Calu3 (cell line): Measurements from ENCODE around the gene P2RX6. TPM values are rescaled to one million over a fixed set of nuclear protein-coding genes. Genes with fewer than 3 reads are reported as not detected.
"Not testable (repeated sequence)": the region's sequence is repeated elsewhere in the genome, so short reads cannot be mapped to it uniquely, and the experiment has no call there.

Experiments used
- BruUV-seq: library from RNA; stranded (reverse); fragments of 400-500 nt; replicated peaks from 2 replicates; lab custom pipeline; 2021; lab: Mats Ljungman, UMichigan
- CTCF ChIA-PET: fragments of 300-600 bp; sonication (Branson Sonifier 250); formaldehyde crosslinking; loops from one replicate; lab custom pipeline; 2022; ENCODE audit warnings: antibody characterized with exemption; lab: Charles Lee
- DNase-seq: peaks from one replicate; pipeline ENCODE4 v3.0.0; 2022
- H3K27ac Mint-ChIP-seq: one replicate; pipeline ENCODE4 v1.8.0; 2022; ENCODE audit warnings: mixed read lengths; ENCODE audit not compliant: unreplicated experiment
- H3K27me3 Mint-ChIP-seq: one replicate; pipeline ENCODE4 v1.8.0; 2022; ENCODE audit warnings: mixed read lengths; ENCODE audit not compliant: unreplicated experiment
- H3K36me3 Mint-ChIP-seq: one replicate; pipeline ENCODE4 v1.8.0; 2022; ENCODE audit warnings: mild to moderate bottlenecking, moderate library complexity, mixed read lengths; ENCODE audit not compliant: insufficient read depth, unreplicated experiment
- H3K4me1 Mint-ChIP-seq: one replicate; pipeline ENCODE4 v1.8.0; 2022; ENCODE audit warnings: mild to moderate bottlenecking, low read depth, mixed read lengths; ENCODE audit not compliant: unreplicated experiment
- H3K4me3 Mint-ChIP-seq: one replicate; pipeline ENCODE4 v1.8.0; 2022; ENCODE audit warnings: mild to moderate bottlenecking, low read depth, moderate library complexity, mixed read lengths; ENCODE audit not compliant: unreplicated experiment
- H3K9me3 Mint-ChIP-seq: one replicate; pipeline ENCODE4 v1.8.0; 2022; ENCODE audit warnings: low read depth, mixed read lengths; ENCODE audit not compliant: unreplicated experiment
- CTCF ChIP-seq: fragments of 200-600 bp; IDR thresholded peaks from one replicate; pipeline ENCODE4 v1.8.0; 2022; ENCODE audit warnings: antibody characterized with exemption; ENCODE audit not compliant: unreplicated experiment
- intact Hi-C: fragments of 100-400 bp; cut with micrococcal nuclease; formaldehyde crosslinking; loops from one replicate; pipeline ENCODE4 v1.10.0; 2022; ENCODE audit not compliant: unreplicated experiment
- total RNA-seq: library from RNA; stranded (reverse); gene quantifications from 2 replicates; pipeline ENCODE4 v1.2.3, GENCODE V29; 2022

Gene P2RX6
- total RNA-seq, 1 experiment from 2014 or later, result 0.26 TPM

GRCh38 chr22:21068681-21069276 lies 53.8 kb downstream of the P2RX6 start:
- H3K36me3 Mint-ChIP-seq, result no peaks in the 10 kb centered on the region
- no peak for TF ChIP-seq CTCF
- H3K27ac Mint-ChIP-seq, result no peak overlapping the region
- H3K9me3 Mint-ChIP-seq, result no peaks in the 10 kb centered on the region
- no peak overlapping the region for H3K4me3 Mint-ChIP-seq
- CTCF ChIA-PET, result no interaction called here
- BruUV-seq, result no TSS peak
- H3K27me3 Mint-ChIP-seq, result peaks cover 51% of the 10 kb centered on the region
- no peaks in the 10 kb centered on the region for H3K4me1 Mint-ChIP-seq
- no peak for DNase-seq
- intact Hi-C loops, result no loop called here

GRCh38 chr22:21069375-21069774 lies 54.4 kb downstream of the P2RX6 start:
- Mint-ChIP-seq H3K27ac (no peak overlapping the region), H3K4me3 (no peak overlapping the region), H3K27me3 (peaks cover 51% of the 10 kb centered on the region), H3K9me3 (no peaks in the 10 kb centered on the region), H3K4me1 (no peaks in the 10 kb centered on the region), H3K36me3 (no peaks in the 10 kb centered on the region)
- CTCF ChIA-PET, result interaction anchor here (0.6 kb wide), 1 partner anchor 108 kb away, joined by 3 read pairs; no protein-coding TSS in a partner anchor
- intact Hi-C loops, result no loop called here
- DNase-seq, result no peak
- no TSS peak for BruUV-seq
- no peak for TF ChIP-seq CTCF

GRCh38 chr22:21070690-21071615 lies 56.0 kb downstream of the P2RX6 start:
- BruUV-seq, result no TSS peak
- no peak overlapping the region for H3K27ac Mint-ChIP-seq
- intact Hi-C loops, result no loop called here
- no peak for DNase-seq
- no peaks in the 10 kb centered on the region for H3K4me1 Mint-ChIP-seq
- no peak for TF ChIP-seq CTCF
- no peaks in the 10 kb centered on the region for H3K9me3 Mint-ChIP-seq
- CTCF ChIA-PET, result no interaction called here
- no peaks in the 10 kb centered on the region for H3K36me3 Mint-ChIP-seq
- peaks cover 37% of the 10 kb centered on the region for H3K27me3 Mint-ChIP-seq
- no peak overlapping the region for H3K4me3 Mint-ChIP-seq

- H3K9me3 Mint-ChIP-seq, CTCF ChIA-PET, BruUV-seq, H3K27ac Mint-ChIP-seq, intact Hi-C loops, DNase-seq, H3K4me3 Mint-ChIP-seq, H3K36me3 Mint-ChIP-seq, H3K4me1 Mint-ChIP-seq: not testable (repeated sequence)
- H3K27me3 Mint-ChIP-seq, result peaks cover 36% of the 10 kb centered on the region
Observed at GRCh38 chr22:21071796-21072195, 56.8 kb downstream of the P2RX6 start.
